GM18861 (cell line): Measurements from ENCODE around the gene AMPH.

Experiments used
- ATAC-seq: cut with Tn5 transposase; IDR thresholded peaks from one replicate; pipeline ENCODE4 v1.9.1; 2021; ENCODE audit not compliant: unreplicated experiment

The AMPH gene

DNA sequence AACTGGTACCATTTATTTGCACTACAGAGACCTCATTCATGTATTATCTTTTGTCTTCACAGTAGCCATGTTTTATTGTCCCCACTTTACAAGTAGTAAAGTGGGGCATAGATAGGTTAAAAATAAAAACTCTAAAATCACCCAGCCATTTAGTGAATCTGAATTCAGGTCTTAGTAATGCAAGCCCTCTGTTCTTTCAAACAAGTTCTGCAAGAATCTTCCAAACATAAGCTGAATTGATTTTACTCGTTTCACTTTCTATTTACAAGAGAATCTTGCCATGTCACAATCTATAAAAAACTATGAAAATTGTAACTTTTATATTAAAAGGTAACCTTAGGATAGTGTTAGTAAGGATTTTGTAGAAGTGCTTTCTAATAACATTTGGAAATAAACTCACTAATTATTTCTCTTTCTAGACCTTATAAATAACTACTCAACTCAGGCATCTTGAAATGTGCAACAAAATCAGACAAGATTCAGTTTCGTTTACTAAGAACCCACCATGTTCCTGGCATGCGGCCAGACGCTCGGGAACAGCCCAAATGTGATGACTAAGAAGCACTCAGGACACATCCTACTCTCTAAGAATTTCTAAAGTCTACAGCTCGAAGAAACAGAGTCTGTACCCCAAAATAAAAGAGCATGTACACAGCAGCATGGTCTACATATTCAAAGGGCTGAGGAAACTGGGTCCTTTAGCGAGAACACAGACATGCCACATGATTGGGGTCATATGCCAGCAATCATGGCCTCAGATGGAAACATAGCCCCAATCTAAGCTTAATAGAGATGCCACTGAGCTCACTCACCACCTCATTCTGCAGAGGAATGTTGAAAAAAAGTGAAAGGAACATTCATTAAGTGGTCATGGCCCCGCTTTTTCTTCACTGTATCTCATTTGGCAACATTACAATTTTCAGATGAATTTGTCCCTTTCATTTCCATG lies 167.6 kb downstream of the AMPH start:
- ATAC-seq, result peak; percentile 95

DNA sequence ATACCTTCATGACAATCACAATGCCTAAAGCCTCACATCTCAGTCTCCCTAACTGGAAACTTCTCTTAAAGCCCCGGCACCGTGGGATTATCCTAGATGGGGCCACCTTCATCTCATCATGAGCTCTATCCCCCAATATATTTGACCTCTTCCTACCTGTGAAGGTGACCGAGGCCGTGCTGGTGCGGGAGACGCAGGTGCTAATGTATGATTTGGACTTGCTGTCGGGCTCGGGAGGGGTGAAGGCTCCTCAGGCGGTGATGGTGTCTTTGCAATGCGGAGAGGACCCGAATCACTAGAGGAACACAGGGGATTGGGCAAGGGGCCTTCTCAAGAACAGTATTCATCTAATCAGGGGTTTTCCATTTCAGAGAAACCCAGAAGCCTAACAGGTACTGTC lies 168.4 kb downstream of the AMPH start:
- no peak for ATAC-seq

DNA sequence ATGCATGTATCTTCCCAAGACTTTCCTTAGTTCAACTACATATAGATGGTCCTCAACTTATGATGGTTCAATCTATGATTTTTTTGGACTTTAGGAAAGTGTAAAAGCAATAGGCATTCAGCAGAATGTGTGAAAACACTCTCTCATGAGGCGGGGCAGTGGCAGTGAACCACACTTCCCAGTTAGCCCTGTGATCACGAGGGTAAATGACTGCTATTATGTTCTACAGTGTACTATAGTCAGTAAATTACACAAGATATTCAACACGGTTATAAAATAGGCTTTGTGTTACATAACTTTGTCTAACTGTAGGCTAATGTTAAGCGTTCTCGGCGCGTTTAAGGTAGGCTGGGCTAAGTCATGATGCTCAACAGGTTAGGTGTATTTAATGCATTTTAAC lies 169.3 kb downstream of the AMPH start:
- no peak for ATAC-seq

DNA sequence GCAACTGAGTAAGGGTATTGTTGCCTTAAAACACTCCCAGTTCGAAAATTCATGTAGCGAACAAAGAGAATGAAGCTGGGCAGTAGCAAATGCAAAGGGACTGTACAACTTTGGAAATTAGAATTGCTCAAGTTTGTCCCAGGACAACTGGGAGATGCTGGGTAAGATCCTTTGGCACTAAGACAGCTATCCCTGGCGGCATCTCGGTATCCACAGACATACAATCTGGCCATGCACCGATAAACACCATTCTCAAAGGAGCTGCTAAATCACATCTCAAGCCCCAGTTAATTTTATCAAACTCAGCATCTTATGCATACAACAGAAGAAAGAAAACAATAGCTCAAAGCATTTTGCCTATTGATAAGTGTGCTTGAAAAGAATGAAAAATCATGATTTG lies 177.3 kb downstream of the AMPH start:
- ATAC-seq, result no peak

DNA sequence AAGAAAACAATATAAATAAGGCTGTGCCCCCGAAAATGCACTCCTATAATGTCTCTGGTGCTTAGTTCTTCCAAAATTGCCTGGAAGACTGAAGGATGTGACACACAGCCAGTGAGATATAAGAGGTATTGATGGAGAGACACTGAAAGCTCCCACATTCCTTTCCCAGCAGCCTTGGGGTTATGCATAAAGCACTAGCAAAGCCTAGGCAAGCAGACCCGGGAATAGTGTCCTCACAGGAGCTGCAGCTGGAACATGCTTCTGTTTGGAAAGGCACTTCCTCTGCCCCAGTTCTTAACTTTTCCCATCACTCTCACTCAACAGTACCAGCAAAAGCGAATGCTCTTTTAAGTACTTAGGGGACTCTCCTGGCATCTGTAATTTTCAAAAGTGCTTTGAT lies 178.0 kb downstream of the AMPH start:
- no peak for ATAC-seq

DNA sequence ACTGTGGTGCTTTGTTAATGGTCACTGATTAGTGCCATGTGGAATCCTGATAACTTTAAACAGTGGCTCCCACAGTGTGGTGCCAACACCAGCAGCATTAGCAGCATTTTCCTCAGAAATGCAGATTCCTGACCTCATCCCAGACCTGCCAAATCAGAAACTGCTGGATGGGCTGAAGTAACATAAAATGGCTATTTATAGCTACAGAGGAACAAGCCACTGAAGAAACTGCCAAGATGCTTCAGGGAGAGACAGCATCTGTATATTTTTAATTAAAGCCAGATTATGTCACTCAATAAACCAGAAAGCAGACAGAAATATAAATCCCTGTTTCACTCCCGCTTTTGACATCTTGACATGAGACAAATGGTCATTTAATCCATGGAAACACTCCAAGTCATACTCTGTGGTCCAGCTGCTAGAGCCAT lies 178.5 kb downstream of the AMPH start:
- no peak for ATAC-seq

DNA sequence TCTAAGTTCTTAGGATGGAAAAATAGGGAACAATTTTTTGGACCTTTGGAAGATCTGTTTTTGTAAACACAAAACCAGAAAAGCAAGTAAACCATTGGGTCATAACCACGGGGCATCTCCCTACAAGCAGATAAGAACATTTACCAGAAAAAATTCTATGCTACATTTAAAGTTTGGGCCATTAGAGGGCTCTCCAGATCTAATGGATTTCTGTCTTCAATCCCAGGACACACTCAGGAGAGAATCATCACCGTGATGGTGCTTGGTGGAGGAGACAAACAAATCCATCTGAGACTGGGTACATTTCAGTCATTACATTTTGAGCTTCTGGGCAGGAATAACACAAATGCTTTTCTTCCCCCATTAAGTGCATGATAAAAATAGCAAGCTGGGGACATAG lies 179.3 kb downstream of the AMPH start:
- no peak for ATAC-seq

DNA sequence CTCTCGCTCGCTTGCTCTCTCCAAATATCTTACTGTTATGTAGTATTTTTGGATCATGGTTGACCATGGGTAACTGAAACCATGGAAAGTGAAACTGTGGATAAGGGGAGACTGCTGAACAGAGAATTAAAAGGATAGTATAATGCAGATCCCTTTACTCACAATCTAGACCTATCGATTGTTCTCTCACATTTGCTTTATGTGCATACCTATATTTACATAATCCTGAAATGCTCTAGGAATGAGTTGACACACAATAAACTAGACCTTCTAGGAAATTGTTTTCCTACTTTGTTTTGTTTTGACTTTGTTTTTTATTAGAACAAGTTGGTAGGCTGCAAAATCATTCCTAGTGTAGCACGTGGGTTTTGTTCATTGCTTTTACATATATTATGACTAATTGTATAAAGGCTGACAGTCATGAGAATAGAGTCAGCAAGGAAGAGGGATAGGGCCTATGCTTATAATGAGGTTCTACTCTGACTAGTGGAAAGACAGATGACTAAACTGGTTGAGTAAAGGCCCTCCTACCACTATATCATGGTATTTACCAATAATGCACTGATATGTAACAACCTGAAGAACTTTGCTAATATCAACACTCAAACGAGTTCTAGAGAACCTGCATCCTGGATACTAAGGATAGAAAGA lies 182.5 kb downstream of the AMPH start:
- ATAC-seq, result no peak

DNA sequence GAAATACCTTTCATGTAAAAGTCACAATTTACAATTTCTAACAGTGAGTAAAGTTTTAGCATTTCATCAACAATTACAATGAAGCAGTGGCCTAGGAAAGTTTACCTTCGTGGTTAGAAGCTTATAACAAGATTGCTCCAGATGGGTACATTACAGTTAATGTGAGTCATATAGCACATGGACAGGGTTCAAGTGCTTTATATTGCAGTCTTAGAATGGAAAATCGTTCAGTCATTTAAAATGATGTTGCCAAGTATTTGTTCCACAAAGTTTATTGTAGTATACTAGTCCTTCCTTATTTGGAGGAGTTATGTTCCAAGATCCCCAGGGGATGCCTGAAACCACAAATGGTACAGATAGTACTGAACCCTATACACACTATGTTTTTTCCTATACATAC lies 183.1 kb downstream of the AMPH start:
- no peak for ATAC-seq

DNA sequence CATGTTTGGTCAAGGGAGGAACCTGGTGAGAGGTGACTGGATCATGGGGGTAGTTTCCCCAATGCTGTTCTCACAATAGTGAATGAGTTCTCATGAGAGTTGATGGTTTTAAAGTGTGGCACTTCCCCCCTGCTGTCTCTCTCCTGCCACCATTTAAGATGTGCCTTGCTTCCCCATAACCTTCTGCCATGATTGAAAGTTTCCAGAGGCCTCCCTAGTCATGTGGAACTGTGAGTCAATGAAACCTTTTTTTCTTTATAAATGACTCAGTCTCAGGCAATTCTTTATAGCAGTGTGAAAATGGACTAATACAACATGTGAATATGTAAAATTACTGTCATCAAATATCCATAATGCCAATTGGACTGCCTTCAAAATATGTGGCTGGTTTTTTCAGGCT lies 192.2 kb downstream of the AMPH start:
- ATAC-seq, result no peak

DNA sequence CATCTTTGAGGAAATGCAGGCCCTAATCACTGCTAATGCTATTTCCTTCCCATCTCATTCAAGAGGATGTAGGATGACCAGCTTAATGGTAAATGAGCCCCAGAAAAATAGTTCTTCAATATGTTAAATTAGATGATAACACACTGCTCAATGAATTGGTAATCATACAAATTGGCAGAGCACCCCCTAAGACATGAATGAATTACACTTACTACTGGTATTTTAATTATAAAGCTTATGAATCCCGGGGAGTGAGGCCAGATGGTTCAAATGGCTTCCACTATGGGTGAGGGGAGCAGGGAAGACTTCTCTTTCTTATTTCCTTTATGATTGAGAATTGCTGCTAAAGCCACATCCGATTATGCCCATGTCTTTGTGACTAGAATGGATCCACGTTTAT lies 198.5 kb downstream of the AMPH start:
- ATAC-seq, result no peak

DNA sequence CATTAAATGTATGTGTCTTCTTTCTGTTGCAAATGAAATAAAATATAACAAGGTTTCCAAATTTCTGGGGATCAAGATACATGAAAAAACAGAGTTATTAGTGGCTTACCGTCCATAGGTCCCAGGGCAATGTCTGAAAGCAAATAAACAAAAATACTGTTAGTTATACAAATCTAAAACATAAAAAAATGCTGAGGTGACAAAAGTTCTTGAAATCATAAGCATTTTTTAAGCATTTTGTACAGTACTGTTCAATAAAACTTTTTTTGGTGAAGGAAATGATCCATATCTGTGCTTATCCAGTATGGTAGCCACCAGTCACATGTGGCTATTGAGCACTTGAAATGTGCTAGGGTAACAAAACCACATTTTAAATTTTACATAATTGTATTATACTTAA lies 199.1 kb downstream of the AMPH start:
- ATAC-seq, result no peak

DNA sequence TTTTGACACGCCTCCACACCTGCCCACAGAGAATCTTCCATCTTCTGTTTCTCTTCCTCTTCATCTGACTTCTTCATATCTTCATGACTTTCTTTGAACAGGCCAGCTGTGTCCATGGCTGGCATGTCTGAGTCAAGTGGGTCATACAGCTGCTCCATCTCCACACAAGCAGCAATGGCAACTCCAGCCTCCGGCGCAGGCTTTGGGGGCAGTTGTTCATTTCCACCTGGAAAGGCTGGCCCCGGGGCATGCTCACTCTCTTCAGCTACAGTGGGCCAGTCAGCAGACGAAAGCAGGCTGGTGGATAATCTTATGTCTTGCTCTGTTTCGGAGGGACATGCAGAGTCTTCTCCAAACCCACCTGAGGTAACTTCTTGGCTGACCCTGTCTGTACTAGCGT lies 202.1 kb downstream of the AMPH start:
- no peak for ATAC-seq

DNA sequence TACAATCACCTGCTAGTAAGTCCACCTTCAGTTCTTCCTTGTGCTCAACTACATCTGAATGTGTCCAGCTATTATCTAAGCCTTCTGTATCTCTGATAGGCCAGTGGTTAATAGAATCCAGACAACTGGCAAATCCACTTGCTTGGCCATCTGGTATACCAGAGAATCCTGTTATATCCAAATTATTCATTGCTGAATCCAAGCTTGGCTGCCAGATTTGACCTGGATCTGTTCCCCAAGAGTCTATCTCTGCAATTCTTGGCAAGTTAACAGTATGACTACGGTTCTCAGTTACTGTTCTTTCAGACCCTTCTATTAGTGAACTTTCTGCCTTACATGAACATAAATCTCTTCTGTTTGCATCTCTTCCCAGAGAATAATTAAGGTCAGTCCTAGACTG lies 203.1 kb downstream of the AMPH start:
- ATAC-seq, result no peak

DNA sequence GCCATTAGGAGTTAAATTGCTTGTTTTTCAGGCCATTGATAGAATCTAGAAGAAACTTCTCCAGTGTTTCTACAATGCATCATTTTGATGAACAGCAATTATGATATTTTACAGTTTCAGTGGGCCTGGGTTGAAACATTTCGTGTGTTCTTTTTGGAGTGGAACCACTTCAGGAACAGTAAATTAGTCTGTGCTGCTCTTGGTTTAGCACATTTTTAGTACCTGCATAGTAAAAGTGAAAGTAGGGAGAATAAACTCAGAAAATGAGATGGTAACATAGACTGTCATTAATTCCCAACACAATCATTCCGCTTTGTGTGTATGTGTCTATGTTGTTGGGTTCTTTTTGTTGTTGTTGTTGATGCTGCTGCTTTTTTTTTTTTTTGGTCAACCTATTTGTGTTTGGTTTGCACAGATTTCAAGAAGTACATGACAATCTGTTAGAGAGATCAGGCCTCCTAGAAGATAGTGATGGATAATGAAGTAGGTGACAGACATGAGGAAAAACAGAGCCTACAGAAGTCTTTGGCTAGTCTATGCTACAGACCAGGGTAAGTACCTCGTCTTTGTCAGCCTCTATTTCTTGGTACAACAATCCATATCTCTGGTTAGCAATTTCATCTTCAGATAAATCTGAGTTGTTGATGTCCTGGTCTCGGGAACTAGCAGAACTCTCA lies 203.8 kb downstream of the AMPH start:
- no peak for ATAC-seq

DNA sequence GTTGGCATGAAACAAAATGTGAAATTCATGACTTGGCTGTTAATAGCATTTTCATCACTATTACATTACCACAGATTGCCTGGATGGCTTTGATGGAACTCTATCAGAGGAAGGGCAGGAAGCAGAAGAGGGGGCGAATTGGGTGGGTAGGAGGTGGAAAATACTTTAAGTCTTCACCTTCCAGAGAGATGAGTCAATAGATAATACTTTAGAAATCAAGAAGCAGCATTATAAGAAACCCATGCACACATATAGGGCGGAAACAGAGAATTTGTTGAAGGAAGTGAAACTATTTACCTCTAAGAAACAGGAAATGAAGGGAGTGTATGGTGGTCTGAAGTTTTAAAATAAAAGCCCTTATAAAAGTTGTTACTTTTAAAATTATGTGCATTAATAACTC lies 205.7 kb downstream of the AMPH start:
- ATAC-seq, result no peak

DNA sequence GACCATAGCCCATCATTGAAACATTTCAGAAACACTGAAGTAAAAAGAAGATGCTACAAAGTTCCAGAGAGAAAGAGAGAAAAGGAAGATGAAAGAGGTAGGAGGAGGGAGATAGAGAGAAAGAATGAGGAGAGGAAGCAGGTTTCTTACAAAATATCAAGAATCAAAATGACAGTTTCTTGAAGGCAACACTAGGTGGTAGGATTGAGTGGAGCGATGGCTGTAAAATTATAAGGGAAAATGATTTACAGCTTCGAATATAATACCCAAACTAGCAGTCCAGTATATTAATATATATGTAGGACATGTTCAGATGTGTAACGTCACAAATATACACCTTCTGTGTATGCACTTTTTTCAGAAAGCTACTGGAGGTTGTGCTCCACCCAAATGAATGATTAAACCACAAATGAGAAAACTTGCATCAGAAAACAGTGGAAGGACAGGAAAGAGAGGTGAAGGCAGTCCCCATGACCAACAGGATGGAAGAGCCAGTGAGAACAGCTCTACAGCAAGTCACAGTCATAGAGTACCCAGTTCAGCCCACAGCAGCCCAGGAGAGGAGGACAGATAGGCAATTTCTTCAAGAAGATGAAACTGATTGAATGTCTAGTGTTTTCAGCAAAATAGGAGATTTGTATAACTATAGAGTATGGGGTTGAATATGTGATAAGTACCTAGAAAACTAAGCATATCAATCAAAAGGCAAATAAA lies 206.3 kb downstream of the AMPH start:
- no peak for ATAC-seq

DNA sequence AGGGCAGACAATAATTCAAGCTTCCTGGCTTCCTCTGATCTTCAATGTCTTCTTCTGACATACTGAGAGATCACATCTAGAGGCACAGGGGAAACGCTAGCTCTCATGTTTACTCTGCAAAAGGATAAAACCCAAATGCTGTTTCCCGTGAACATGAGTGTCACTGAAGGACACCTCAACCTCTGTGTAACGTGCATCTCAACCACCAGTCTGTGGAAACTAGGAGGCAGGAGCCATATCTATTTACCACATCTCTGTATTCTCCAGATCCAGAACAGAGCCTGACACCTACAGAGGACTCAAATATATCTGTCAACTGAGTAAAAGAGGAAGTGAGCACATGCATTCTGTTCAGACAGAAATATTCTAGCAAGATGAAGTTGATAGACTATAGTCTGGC lies 217.4 kb downstream of the AMPH start:
- ATAC-seq, result peak; percentile 58

DNA sequence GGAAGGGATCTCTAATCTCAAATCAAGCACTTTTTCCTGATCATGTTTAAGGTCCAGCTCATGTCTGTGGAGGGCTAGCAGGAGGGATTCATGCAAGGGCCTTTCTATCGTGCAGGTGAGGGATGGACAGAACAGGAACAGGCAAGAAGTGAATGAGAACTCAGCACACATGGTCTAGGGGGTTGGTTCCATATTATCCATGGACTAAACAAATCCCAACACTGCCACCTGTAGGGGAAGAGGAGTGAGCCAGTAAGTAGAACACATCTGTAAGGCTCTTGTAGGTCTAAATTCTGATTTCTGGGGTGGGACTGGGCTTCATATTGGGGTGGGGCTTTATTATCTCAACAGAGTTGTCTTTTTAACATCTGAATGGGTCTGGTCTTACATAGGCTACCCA lies 219.8 kb downstream of the AMPH start:
- ATAC-seq, result no peak

DNA sequence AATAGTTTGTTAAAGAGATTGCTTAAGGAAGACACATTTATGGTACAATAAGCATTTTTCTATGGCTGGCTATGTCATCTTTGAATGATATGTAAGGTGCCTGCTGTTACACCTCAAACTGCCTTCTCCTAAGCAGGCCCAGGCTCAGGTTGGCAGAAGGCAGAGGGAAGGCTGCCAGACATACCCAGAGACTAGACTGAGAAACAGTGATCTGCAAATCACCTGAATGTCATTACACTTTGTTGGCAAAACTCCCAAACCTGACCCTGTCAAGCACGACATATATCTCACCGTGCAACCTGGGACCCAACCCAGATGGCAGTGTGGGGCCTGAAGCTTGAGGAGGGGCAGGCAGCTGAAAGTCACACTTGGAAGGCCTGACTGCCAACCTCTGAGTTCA lies 221.1 kb downstream of the AMPH start:
- no peak for ATAC-seq

DNA sequence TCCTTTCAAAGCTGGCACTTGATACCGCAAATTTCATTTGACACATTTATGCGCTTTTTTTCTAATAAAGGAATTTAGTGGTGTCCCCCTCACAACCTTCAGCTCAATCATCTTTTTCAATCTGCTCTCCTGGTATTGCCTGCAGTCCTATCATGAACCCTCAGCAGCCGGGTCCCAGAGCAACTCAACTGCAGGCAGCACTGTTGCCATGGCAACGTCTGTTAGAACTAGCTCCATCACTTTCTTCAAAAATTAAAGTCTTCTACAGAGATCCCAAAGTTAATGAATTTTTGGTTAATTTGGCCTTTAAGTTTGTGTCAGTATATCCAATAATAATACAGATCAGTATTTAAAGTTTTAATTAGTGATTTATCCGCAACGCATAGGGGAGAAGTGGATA lies 221.6 kb downstream of the AMPH start:
- ATAC-seq, result no peak
